ENCODE data around the gene AGAP1. TPM values are rescaled to one million over a fixed set of nuclear protein-coding genes. Genes with fewer than 3 reads are reported as not detected.

The AGAP1 gene
- total and polyA plus RNA-seq, 2 donors = 1.7 to 3.0 TPM

DNA sequence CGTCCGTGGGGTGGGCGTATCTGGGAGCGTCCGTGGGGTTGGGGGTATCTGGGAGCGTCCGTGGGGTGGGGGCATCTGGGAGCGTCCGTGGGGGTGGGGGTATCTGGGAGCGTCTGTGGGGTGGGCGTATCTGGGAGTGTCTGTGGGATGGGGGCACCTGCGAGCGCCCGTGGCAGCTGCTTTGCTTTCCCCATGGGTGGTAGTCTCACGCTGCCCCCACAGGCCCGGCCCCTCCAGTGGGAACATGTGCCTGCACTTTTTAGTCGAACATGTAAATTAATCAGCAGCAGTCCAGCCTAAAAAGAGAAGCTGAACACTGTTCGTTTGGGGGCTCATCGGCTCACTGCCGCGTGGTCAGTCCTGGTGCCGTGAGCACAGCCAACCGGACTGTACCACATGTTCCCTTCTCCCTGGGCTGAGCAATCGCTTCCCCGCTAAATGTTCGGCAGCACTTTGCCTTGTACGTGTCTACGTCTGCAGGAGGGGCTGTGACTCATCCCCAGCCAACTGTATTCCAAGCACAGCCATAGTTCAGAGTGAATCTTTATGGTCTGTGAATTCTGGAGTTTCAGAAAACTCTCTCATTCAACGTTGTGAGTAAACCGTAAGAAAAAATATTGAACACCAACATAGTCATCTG is 271.5 kb downstream of the AGAP1 start:
- H3K27ac ChIP-seq (ENCODE audit: low read depth in 1 of 2, low read length in 1 of 2) = no peak overlapping the region
- no peak overlapping the region for H3K4me3 ChIP-seq (ENCODE audit: low read length in 2 of 2)
- H3K9me3 ChIP-seq (ENCODE audit: control insufficient read depth in 2 of 2, insufficient read depth in 1 of 2, low read length in 1 of 2) = no peaks in the 10 kb centered on the region
- WGBS = 94% methylated on average over 30 of the region's 30 CpGs
- no peaks in the 10 kb centered on the region for H3K27me3 ChIP-seq (ENCODE audit: control insufficient read depth in 2 of 2, insufficient read depth in 1 of 2, low read length in 1 of 2)
- H3K4me1 ChIP-seq (ENCODE audit: control insufficient read depth in 2 of 2, insufficient read depth in 2 of 2, low read length in 2 of 2) = no peaks in the 10 kb centered on the region
- H3K36me3 ChIP-seq (ENCODE audit: control insufficient read depth in 2 of 2, insufficient read depth in 2 of 2, low read length in 1 of 2) = no peaks in the 10 kb centered on the region
- DNase-seq (ENCODE audit: low read depth in 6 of 9, low spot score in 9 of 9) = no peak

DNA sequence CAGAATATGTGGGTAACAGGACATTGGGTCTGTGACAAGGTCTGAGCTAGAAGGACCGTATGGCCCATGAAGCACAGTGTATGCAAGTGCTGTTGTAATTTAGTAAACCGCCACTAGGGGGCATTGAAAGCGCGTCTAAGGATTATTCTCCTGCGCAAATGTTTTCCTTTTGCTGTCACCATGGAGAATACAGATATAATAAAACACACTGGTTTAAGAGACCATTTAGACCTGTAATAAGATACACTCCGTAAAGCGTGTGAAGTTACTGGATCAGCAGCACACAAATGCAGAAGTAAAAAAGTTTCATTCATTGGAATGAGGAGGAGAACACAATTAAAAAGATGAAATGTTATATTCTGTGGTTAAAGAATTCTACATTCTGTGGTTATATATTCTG is 272.4 kb downstream of the AGAP1 start:
- 5% methylated on average over 7 of the region's 7 CpGs for WGBS
- Histone ChIP-seq H3K4me1 (ENCODE audit: control insufficient read depth in 2 of 2, insufficient read depth in 2 of 2, low read length in 2 of 2) (no peaks in the 10 kb centered on the region), H3K36me3 (ENCODE audit: control insufficient read depth in 2 of 2, insufficient read depth in 2 of 2, low read length in 1 of 2) (no peaks in the 10 kb centered on the region), H3K9me3 (ENCODE audit: control insufficient read depth in 2 of 2, insufficient read depth in 1 of 2, low read length in 1 of 2) (peaks cover 0 to 1% of the 10 kb centered on the region in 2 donors), H3K4me3 (ENCODE audit: low read length in 2 of 2) (no peak overlapping the region), H3K27me3 (ENCODE audit: control insufficient read depth in 2 of 2, insufficient read depth in 1 of 2, low read length in 1 of 2) (no peaks in the 10 kb centered on the region), H3K27ac (ENCODE audit: low read depth in 1 of 2, low read length in 1 of 2) (no peak overlapping the region)
- DNase-seq (ENCODE audit: low read depth in 6 of 9, low spot score in 9 of 9) = peak in 8 of 9 donors; percentile 16 to 65 (median 35)

DNA sequence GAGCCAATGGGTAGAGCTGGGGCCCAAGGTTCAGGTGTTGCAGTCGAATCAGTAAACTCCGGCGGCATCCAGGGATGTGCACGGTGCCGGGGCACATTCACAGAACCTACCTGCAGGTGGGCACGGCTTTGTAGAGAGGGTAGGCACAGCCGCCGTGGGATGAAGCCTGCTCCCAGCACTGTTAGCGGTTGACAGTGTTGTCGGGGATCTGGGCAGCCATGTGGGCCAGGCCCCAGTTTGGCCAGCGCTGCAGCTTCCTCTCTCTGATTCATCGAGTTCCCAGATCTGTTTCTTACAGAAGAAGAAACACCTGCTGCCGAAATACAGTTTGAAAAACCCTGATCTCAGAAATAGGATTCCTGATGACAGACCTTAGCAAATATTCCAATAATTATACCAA is 274.8 kb downstream of the AGAP1 start:
- Histone ChIP-seq H3K36me3 (ENCODE audit: control insufficient read depth in 2 of 2, insufficient read depth in 2 of 2, low read length in 1 of 2) (no peaks in the 10 kb centered on the region), H3K4me3 (ENCODE audit: low read length in 2 of 2) (no peak overlapping the region), H3K4me1 (ENCODE audit: control insufficient read depth in 2 of 2, insufficient read depth in 2 of 2, low read length in 2 of 2) (no peaks in the 10 kb centered on the region), H3K9me3 (ENCODE audit: control insufficient read depth in 2 of 2, insufficient read depth in 1 of 2, low read length in 1 of 2) (peaks cover 0 to 2% of the 10 kb centered on the region in 2 donors), H3K27me3 (ENCODE audit: control insufficient read depth in 2 of 2, insufficient read depth in 1 of 2, low read length in 1 of 2) (no peaks in the 10 kb centered on the region), H3K27ac (ENCODE audit: low read depth in 1 of 2, low read length in 1 of 2) (no peak overlapping the region)
- no peak for DNase-seq (ENCODE audit: low read depth in 6 of 9, low spot score in 9 of 9)
- 93% methylated on average over 13 of the region's 13 CpGs for WGBS

DNA sequence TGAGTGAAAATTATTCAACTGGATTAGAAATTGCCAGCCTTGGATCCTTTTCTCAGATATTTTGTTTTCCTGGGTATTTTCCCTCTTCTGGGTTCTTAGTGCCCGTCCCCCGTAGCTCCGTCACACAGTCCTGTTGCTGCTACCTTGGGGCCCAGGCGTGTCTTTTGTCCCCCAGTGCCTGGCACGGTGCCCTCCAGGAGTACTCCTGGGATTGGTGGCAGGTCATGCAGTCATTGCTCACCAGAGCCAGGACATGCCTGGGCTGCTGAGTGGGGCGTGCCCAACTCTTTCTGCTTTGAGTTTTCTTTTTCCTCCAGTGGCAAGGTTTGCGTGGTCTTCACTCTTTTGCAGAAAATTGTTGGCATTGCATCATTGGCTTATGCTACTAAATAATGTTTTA is 275.2 kb downstream of the AGAP1 start:
- H3K4me1 ChIP-seq (ENCODE audit: control insufficient read depth in 2 of 2, insufficient read depth in 2 of 2, low read length in 2 of 2) = no peaks in the 10 kb centered on the region
- no peaks in the 10 kb centered on the region for H3K36me3 ChIP-seq (ENCODE audit: control insufficient read depth in 2 of 2, insufficient read depth in 2 of 2, low read length in 1 of 2)
- WGBS = 95% methylated on average over 7 of the region's 7 CpGs

DNA sequence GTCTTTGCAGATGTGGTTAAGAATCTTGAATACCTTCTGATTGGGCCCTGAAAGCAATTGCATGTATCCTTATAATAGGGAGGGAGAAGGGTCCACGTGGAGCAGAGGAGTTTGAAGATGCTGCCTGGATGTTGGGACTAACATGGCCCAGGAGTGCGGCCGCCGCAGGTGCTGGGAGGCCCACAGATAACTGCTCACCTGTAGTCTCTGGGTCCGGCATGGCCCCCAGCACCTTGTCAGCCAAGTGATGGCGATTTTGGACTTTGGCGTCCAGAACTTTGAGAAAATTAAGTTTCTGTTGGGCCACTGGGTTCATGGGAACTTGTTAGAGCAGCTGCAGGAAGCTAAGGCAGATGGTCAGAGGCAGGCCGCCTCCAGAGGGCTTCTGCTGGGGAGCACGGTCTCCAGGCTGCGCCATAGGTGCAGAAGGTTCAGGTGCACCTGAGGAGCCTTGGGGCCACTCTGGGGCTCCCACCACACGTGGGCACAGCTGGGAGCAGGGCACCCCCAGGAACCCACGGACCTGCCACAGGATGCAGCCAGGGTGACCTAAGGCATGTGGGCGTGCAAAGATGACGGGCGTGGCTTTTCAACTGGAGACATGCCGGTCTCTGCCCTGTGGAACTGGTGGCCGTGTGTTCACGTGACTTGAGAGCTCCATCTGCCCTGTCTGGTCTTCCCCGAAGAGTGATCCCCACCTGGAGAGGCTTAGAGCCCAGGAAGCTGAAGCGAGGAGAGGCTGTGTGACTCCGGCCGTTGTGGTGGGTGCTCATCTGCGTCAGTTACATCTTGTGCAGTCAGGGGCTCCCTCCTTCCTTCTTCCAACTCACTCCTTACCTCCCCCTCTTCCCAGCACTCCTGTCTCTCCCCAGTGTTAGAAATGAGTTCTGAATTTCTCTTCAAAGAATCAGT is 277.3 kb downstream of the AGAP1 start:
- no peak for DNase-seq (ENCODE audit: low read depth in 6 of 9, low spot score in 9 of 9)
- H3K27ac ChIP-seq (ENCODE audit: low read depth in 1 of 2, low read length in 1 of 2) = no peak overlapping the region
- H3K4me1 ChIP-seq (ENCODE audit: control insufficient read depth in 2 of 2, insufficient read depth in 2 of 2, low read length in 2 of 2) = no peaks in the 10 kb centered on the region
- peaks cover 0 to 2% of the 10 kb centered on the region in 2 donors for H3K9me3 ChIP-seq (ENCODE audit: control insufficient read depth in 2 of 2, insufficient read depth in 1 of 2, low read length in 1 of 2)
- 92% methylated on average over 23 of the region's 23 CpGs for WGBS
- no peaks in the 10 kb centered on the region for H3K27me3 ChIP-seq (ENCODE audit: control insufficient read depth in 2 of 2, insufficient read depth in 1 of 2, low read length in 1 of 2)
- H3K4me3 ChIP-seq (ENCODE audit: low read length in 2 of 2) = no peak overlapping the region
- H3K36me3 ChIP-seq (ENCODE audit: control insufficient read depth in 2 of 2, insufficient read depth in 2 of 2, low read length in 1 of 2) = no peaks in the 10 kb centered on the region

More for the DNA sequence above, 275.2 kb downstream of the AGAP1 start:
- no peak overlapping the region for H3K27ac ChIP-seq (ENCODE audit: low read depth in 1 of 2, low read length in 1 of 2)
- H3K9me3 ChIP-seq (ENCODE audit: control insufficient read depth in 2 of 2, insufficient read depth in 1 of 2, low read length in 1 of 2) = peaks cover 0 to 2% of the 10 kb centered on the region in 2 donors
- no peak overlapping the region for H3K4me3 ChIP-seq (ENCODE audit: low read length in 2 of 2)
- no peaks in the 10 kb centered on the region for H3K27me3 ChIP-seq (ENCODE audit: control insufficient read depth in 2 of 2, insufficient read depth in 1 of 2, low read length in 1 of 2)
- DNase-seq (ENCODE audit: low read depth in 6 of 9, low spot score in 9 of 9) = no peak

DNA sequence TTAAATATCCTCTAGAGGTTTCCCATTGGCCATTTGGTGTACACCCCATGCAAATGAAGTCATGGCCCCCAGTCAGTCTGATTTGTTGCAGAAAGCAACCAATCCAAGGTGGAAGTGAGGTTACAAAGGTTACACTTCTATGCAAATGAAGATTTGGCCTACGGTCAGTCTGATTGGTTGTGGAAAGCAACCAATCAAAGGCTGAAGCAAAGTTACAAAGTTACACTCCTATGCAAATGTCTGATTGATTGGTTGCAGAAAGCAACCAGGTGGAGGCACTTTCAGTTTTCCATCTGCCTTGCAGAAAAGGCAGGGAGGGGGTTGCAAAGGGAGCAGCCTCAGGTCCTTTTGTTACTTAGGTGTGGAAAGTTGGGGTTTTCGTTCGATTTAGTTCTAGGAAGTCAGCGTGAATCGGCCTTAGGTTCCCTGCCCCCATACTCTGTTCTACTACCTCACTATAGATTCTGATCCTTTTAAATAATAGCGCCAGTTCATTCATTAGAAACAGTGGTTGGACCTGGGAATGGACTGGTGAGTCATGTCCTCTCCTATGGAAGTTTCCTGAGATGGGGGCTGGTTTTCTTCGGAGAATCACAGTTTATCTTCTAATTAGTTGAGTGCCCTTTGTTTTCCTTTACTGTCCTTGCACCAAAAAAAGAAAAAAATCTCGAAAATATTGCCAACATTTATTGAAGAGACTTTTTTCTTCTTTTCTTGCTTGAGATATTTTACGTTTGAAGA is 279.5 kb downstream of the AGAP1 start:
- 86% methylated on average over 9 of the region's 9 CpGs for WGBS
- no peak for DNase-seq (ENCODE audit: low read depth in 6 of 9, low spot score in 9 of 9)
- H3K36me3 ChIP-seq (ENCODE audit: control insufficient read depth in 2 of 2, insufficient read depth in 2 of 2, low read length in 1 of 2) = no peaks in the 10 kb centered on the region
- no peak overlapping the region for H3K27ac ChIP-seq (ENCODE audit: low read depth in 1 of 2, low read length in 1 of 2)
- H3K27me3 ChIP-seq (ENCODE audit: control insufficient read depth in 2 of 2, insufficient read depth in 1 of 2, low read length in 1 of 2) = no peaks in the 10 kb centered on the region
- no peak overlapping the region for H3K4me3 ChIP-seq (ENCODE audit: low read length in 2 of 2)
- peaks cover 0 to 2% of the 10 kb centered on the region in 2 donors for H3K9me3 ChIP-seq (ENCODE audit: control insufficient read depth in 2 of 2, insufficient read depth in 1 of 2, low read length in 1 of 2)
- no peaks in the 10 kb centered on the region for H3K4me1 ChIP-seq (ENCODE audit: control insufficient read depth in 2 of 2, insufficient read depth in 2 of 2, low read length in 2 of 2)

DNA sequence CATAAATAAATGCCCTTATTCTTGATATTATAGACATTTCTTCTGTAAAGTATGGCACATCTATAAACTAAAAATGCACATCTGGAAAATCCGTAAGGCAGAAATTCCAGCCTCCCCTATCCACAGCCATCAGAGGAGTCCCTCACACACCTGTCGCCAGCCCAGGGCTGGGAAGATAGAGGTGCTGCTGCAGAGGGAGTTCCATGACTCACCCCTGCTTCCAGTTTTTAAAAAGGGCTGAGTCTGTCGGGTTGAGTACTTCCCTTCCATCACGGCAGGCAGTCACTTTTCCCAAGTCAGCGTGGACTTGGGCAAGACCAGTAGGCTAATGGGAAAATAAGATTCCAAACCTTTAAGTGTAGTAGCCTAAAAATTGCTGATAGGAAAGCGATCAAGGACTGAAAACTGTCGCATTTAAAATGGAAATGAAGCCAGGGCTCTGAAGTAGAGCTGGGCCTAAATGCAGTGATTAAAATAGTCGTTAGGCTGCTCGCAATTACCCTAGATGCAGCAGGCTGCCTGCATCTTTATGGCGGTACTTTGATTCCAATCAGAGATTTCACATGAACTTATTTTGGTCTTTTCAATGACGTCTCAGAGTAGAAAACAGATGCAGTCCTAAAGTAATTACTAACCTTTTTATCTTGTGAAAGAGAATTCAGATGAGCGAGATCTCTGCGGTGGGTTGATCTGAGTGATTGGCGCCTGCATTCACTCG is 280.5 kb downstream of the AGAP1 start:
- no peaks in the 10 kb centered on the region for H3K36me3 ChIP-seq (ENCODE audit: control insufficient read depth in 2 of 2, insufficient read depth in 2 of 2, low read length in 1 of 2)
- H3K4me1 ChIP-seq (ENCODE audit: control insufficient read depth in 2 of 2, insufficient read depth in 2 of 2, low read length in 2 of 2) = no peaks in the 10 kb centered on the region
- no peaks in the 10 kb centered on the region for H3K27me3 ChIP-seq (ENCODE audit: control insufficient read depth in 2 of 2, insufficient read depth in 1 of 2, low read length in 1 of 2)
- no peak for DNase-seq (ENCODE audit: low read depth in 6 of 9, low spot score in 9 of 9)
- H3K9me3 ChIP-seq (ENCODE audit: control insufficient read depth in 2 of 2, insufficient read depth in 1 of 2, low read length in 1 of 2) = peaks cover 0 to 2% of the 10 kb centered on the region in 2 donors
- WGBS = 85% methylated on average over 15 of the region's 15 CpGs
- no peak overlapping the region for H3K4me3 ChIP-seq (ENCODE audit: low read length in 2 of 2)
- no peak overlapping the region for H3K27ac ChIP-seq (ENCODE audit: low read depth in 1 of 2, low read length in 1 of 2)

DNA sequence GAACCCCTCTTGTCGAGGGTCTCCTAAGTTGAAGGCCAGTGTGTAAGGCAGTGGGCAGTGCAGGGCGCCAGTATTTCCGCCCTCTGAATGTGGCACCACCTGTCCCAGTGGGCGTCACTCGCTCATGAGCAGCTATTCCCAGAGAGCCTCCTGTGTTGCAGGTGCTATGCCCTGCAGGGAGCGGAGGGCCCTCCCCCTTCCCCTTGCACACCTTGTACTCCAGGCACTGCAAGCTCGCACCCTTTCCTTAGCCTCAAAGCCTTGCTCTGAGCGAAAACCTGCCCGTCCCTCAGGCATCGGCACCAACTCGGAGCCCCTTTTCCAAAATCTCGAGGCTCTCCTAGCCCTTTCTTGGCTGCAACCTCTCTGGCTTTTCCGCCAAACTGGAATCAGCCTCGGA is 282.7 kb downstream of the AGAP1 start:
- Histone ChIP-seq H3K36me3 (ENCODE audit: control insufficient read depth in 2 of 2, insufficient read depth in 2 of 2, low read length in 1 of 2) (no peaks in the 10 kb centered on the region), H3K4me1 (ENCODE audit: control insufficient read depth in 2 of 2, insufficient read depth in 2 of 2, low read length in 2 of 2) (no peaks in the 10 kb centered on the region), H3K4me3 (ENCODE audit: low read length in 2 of 2) (no peak overlapping the region), H3K9me3 (ENCODE audit: control insufficient read depth in 2 of 2, insufficient read depth in 1 of 2, low read length in 1 of 2) (no peaks in the 10 kb centered on the region), H3K27ac (ENCODE audit: low read depth in 1 of 2, low read length in 1 of 2) (no peak overlapping the region), H3K27me3 (ENCODE audit: control insufficient read depth in 2 of 2, insufficient read depth in 1 of 2, low read length in 1 of 2) (no peaks in the 10 kb centered on the region)
- no peak for DNase-seq (ENCODE audit: low read depth in 6 of 9, low spot score in 9 of 9)
- 96% methylated on average over 14 of the region's 14 CpGs for WGBS
